GM12891 (cell line): ENCODE measurements around the gene LRRC3B.

Experiments used
- POLR2A ChIP-seq: IDR thresholded peaks from 2 replicates; pipeline ENCODE4 v1.6.1; 2011; ENCODE audit warnings: low read depth, low read length, control low read depth
- POLR2AphosphoS5 ChIP-seq: IDR thresholded peaks from 2 replicates; pipeline ENCODE4 v1.6.1; 2011; ENCODE audit warnings: low read depth, low read length, control low read depth
- SPI1 ChIP-seq: IDR thresholded peaks from 2 replicates; pipeline ENCODE4 v1.6.1; 2011; ENCODE audit warnings: low read depth, low read length, control low read depth

GRCh38 chr3:26625187-26625586 lies 2.6 kb downstream of the LRRC3B start:
- TF ChIP-seq POLR2A: no peak
- no peak for TF ChIP-seq SPI1
- no peak for TF ChIP-seq POLR2AphosphoS5
